Epidermal melanocyte (primary cell): ENCODE results near the gene ANKRD63.

ENCODE experiments used
- DNase-seq: peaks from one replicate; pipeline ENCODE4 v3.0.0; 2011; ENCODE audit warnings: low spot score; ENCODE audit not compliant: insufficient read length

The ANKRD63 gene

GRCh38 chr15:40282869-40283614 lies at the start of gene ANKRD63:
Gene ANKRD63, minus strand, starts transcription at chr15:40283064. Its CDS starts 478 bp downstream, at chr15:40282586.
- no peak for DNase-seq

GRCh38 chr15:40332113-40332781 lies 49.4 kb upstream of the ANKRD63 start:
- DNase-seq: no peak

GRCh38 chr15:40331637-40332036 lies 48.8 kb upstream of the ANKRD63 start:
- DNase-seq: no peak

- no peak for DNase-seq
These were observed 48.2 kb upstream of the ANKRD63 start for GRCh38 chr15:40331026-40331425.

- no peak for DNase-seq
These were observed 47.5 kb upstream of the ANKRD63 start for GRCh38 chr15:40330368-40330836.

- no peak for DNase-seq
These were observed 46.9 kb upstream of the ANKRD63 start for GRCh38 chr15:40329804-40330203.

GRCh38 chr15:40328751-40329150 lies 45.9 kb upstream of the ANKRD63 start:
- no peak for DNase-seq

DNA sequence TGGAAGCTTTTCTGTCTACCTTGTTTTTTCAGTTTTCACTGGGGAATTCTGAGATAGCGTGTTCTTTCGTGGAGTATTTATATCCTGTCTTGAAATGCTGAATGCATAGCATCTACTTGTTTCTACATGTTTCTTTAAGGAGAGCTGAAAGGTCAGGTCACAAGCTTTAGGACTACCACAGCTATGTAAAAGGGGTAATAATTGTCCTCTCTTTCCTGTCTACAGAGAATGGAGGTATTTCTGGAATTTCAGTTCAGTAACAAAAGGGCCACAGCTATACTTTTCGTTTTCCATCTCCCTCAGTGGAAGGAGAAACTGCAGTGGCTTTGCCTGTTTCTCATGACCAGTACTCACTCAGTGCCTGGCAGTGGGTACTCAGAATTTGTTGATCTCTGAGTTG lies 45.3 kb upstream of the ANKRD63 start:
- DNase-seq: no peak

DNA sequence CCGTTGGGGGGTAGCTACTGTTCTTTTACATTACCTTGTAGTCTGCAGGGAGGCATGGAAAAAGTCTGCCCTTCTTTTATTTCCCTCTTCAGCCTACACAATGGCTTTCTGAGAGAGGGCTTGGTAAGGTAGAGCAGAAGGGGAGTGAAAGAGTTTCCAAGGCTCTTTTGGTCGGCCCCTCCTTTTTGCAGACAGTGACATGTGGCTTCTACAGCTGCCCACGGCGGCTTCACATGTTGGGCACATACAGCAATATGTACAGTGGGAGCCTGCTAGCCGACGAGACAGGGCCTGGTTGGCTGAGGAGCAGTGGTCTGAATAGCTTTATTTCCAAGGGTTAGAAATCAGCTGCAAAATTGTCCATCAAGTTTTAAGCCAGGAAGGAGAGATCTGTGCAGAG lies 44.6 kb upstream of the ANKRD63 start:
- DNase-seq: no peak

DNA sequence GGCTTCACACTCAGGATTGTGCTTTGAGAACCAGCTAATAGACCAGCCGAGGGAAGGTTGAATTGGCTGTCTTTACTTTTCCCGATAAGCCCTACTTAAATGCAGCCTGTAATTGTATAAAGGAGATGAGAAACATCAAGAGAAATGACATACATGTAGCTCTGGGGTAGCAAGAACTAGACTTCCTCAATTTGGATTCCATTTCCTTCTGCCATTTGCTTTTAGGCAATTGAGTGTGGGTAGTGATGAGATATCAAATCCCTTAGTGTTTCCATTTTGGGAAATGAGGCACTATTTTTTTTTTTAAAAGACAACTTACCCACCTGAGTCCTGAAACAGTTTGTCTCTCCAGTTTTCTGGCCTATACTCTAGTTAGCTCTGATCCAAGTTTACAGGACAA lies 42.8 kb upstream of the ANKRD63 start:
- DNase-seq: no peak

- no peak for DNase-seq
These were observed 42.3 kb upstream of the ANKRD63 start for GRCh38 chr15:40325188-40325587.

DNA sequence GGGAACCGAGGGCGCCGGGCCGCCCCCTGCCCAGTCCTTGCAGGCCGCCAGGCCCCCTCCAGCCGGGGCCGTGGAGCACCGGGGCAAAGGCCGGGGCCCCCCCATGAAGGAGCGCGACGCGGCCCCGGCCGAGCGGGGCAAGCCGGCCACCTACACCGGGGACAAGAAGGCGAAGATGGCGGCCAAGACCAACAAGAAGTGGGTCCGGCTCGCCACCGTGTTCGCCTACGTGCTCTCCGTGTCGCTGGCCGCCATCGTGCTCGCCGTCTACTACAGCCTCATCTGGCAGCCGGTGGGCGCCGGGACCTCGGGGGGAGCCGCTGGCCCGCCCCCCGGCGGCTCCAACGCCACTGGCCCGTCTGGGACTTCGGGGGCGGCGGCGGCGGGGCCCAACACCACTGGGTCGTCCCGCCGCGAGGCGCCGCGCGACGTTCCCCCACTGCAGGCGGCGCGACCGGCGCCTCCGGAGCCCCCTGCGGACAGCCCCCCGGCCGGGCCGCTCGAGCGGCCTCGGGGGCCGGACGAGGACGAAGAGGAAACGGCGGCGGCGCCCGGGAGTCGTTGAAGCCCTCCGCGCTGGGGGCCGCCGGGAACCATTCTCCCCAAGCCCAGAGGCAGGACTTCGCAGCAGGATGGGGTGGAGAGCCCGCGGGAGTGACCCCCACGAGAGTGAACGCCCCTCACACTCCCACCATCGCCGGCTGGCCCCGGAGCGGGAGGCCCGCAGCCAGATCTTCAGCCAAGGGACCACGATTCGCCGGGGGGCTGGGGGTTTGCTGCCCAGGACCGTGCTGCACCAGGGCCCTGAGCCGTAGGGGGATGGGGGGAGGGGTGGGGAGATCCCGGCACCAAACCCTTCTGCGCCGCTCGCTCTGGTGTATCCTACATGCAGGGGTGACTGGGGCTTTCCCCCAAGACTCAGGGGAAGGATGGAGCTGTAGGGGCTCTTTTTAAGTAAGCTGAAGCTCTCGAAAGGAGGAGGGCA lies 41.4 kb upstream of the ANKRD63 start:
- no peak for DNase-seq

DNA sequence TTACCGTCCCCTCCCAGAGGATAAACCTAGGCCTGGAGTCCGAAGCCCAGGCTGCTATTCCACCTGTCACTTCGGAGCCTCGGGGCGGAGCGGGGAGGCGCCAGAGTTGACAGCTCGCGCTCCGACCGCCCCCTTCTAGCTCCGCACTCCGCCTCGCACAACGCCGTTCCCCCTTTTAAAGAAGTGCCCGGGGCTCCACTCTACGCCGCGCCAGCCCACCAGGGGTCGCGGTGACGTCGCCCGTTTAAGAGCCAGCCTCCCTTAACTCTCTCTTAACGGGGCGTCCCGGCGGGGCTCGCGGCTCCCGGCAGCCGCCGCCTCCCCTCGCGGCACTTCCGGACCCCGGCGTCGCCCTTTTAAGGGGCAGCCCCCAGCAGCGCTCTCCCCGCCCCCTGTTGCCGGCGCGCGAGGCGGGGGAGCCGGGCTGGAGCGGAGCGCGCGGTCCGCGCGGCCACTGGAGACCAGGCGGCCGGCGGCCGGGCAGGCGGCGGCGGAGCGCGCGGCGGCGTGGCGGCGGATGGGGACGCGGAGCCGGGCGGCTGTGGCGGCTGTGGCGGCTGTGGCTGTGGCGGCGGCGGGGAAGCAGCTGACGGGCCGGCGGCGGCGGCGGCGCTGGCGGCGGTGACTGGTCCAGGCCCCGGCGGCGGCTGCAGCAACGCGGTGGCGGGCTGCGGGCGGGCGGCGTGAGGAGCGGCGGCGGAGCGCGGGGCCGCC lies 40.5 kb upstream of the ANKRD63 start, which contains the start of gene INAFM2:
Gene INAFM2 (plus strand): TSS at position 454 of the 714 bp plus-strand sequence. CDS start 364 bp downstream, outside the sequence.
- DNase-seq: peak; percentile 88

DNA sequence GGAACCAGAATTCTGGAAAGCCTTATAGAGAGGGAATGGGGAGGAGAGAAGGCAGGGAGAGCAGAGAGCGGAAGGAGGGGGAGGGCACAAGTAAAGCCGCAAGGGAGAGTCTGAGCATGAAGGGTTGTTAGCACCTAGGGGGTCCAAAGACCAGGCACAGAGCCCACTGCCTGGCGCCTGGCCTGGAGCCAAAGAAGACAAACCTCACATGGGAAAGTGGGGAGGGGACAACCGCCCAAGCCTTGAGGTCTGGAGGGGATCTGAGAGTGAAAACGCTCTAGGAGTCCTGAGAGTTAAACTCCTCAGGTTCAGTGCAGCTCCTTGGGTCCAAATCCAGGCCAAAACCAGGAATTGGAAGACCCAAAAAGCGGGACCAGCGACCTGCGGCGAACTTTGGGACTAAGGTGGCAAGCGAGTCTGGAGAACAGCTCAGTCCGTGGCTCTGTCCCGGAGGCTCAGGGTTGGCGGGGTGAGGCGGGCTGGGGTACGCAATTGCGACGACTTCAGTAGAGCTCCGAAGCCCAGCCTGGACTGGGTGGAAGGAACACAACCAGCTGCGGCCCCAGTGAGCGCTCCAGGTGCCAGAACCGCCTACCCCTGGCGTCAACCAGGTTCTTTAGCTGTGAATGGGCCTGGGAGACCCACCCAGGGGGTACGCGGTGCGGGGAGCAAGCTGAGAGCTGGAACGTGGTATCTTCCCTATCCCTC lies 39.8 kb upstream of the ANKRD63 start:
- no peak for DNase-seq

- peak; percentile 90 for DNase-seq
These were observed 38.1 kb upstream of the ANKRD63 start for GRCh38 chr15:40320931-40321371.

DNA sequence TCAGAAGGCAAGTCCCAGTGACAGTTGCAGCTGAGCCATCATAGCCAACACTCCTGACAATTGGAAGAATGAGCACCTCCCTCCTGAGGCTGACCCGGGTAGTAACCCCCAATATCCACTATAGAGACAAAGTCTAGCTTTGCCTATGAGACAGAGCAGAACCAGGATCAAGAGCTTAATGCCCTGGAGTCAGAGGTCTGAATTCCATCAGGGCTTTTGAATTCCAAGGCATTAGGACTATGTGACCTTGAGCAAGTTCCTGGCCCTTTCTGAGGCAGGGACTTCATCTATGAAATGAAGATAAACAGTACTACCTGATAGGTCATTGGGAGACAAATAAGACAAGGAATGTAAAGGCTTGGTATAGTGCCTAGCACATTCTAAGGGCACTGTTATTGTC lies 37.5 kb upstream of the ANKRD63 start:
- no peak for DNase-seq

GRCh38 chr15:40317580-40317979 lies 34.7 kb upstream of the ANKRD63 start:
- no peak for DNase-seq

GRCh38 chr15:40316931-40317330 lies 34.1 kb upstream of the ANKRD63 start:
- DNase-seq: no peak

GRCh38 chr15:40314723-40315276 lies 31.9 kb upstream of the ANKRD63 start:
- no peak for DNase-seq
